NCI-H2171 treated with DMSO at 0.1 percent for 48 hours (cell line): ENCODE results near the gene PYDC1.
"Not testable (repeated sequence)": the region's sequence is repeated elsewhere in the genome, so short reads cannot be mapped to it uniquely, and the experiment has no call there.

ENCODE experiments used
- DNase-seq: peaks from one replicate; lab custom pipeline; 2025; lab: John Stamatoyannopoulos, UW

Gene PYDC1

GRCh38 chr16:31195861-31196260, 21.1 kb downstream of the PYDC1 start:
- DNase-seq: not testable (repeated sequence)

GRCh38 chr16:31194898-31195297, 22.0 kb downstream of the PYDC1 start:
- DNase-seq: no peak

- no peak for DNase-seq
Measured at GRCh38 chr16:31193874-31194273, 23.1 kb downstream of the PYDC1 start.

GRCh38 chr16:31192856-31193642, 23.9 kb downstream of the PYDC1 start:
- DNase-seq: no peak

- DNase-seq: no peak
Measured at GRCh38 chr16:31191697-31192428, 25.1 kb downstream of the PYDC1 start.

- DNase-seq: no peak
Measured at GRCh38 chr16:31190818-31191444, 26.0 kb downstream of the PYDC1 start.

GRCh38 chr16:31190061-31190460, 26.9 kb downstream of the PYDC1 start:
- no peak for DNase-seq

GRCh38 chr16:31189412-31189778, 27.5 kb downstream of the PYDC1 start:
- DNase-seq: no peak

GRCh38 chr16:31188450-31189411, 28.2 kb downstream of the PYDC1 start:
- no peak for DNase-seq

GRCh38 chr16:31187808-31188189, 29.1 kb downstream of the PYDC1 start:
- no peak for DNase-seq

- DNase-seq: no peak
Measured at GRCh38 chr16:31186930-31187807, 29.8 kb downstream of the PYDC1 start.

- no peak for DNase-seq
Measured at GRCh38 chr16:31186176-31186575, 30.8 kb downstream of the PYDC1 start.

GRCh38 chr16:31185339-31185738, 31.6 kb downstream of the PYDC1 start:
- no peak for DNase-seq

- DNase-seq: no peak
Measured at GRCh38 chr16:31184888-31185287, 32.0 kb downstream of the PYDC1 start.

GRCh38 chr16:31183432-31184428, 33.2 kb downstream of the PYDC1 start:
- no peak for DNase-seq

- no peak for DNase-seq
Measured at GRCh38 chr16:31182391-31182790, 34.5 kb downstream of the PYDC1 start.

GRCh38 chr16:31181102-31181830, 35.7 kb downstream of the PYDC1 start:
- DNase-seq: peak; percentile 13

GRCh38 chr16:31179747-31180459, 37.0 kb downstream of the PYDC1 start, which contains the start of gene FUS:
FUS (plus strand) TSS chr16:31180139; CDS start chr16:31180215, 76 bp downstream.
- DNase-seq: peak; percentile 87
